IMR-90 (cell line): ENCODE data around the gene PPM1K.

Experiments used
- CEBPB ChIP-seq: IDR thresholded peaks from 2 replicates; pipeline ENCODE4 v1.6.1; 2012; ENCODE audit warnings: low read depth, low read length, improper control_type of control experiment
- CHD1 ChIP-seq: IDR thresholded peaks from 2 replicates; pipeline ENCODE4 v1.6.1; 2012; ENCODE audit warnings: low read depth, low read length, improper control_type of control experiment
- ELK1 ChIP-seq: fragments of 150-350 bp; IDR thresholded peaks from 2 replicates; pipeline ENCODE4 v1.6.1; 2016; ENCODE audit warnings: low read depth, mild to moderate bottlenecking, low read length, moderate library complexity, borderline replicate concordance
- MAZ ChIP-seq: IDR thresholded peaks from 2 replicates; pipeline ENCODE4 v1.6.1; 2012; ENCODE audit warnings: low read depth, mild to moderate bottlenecking, low read length, improper control_type of control experiment, moderate library complexity, borderline replicate concordance
- MXI1 ChIP-seq: IDR thresholded peaks from 2 replicates; pipeline ENCODE4 v1.6.1; 2012; ENCODE audit warnings: low read depth, mild to moderate bottlenecking, low read length, moderate library complexity, borderline replicate concordance
- NFE2L2 ChIP-seq: fragments of 150-350 bp; IDR thresholded peaks from 2 replicates; pipeline ENCODE4 v1.6.1; 2016; ENCODE audit warnings: low read depth, mild to moderate bottlenecking, low read length
- POLR2A ChIP-seq: IDR thresholded peaks from 2 replicates; pipeline ENCODE4 v1.6.1; 2012; ENCODE audit warnings: mild to moderate bottlenecking, low read depth, low read length
- RAD21 ChIP-seq: IDR thresholded peaks from 2 replicates; pipeline ENCODE4 v1.6.1; 2012; ENCODE audit warnings: low read length, improper control_type of control experiment
- RFX5 ChIP-seq: IDR thresholded peaks from 2 replicates; pipeline ENCODE4 v1.8.0; 2012; ENCODE audit warnings: low read depth, mild to moderate bottlenecking, low read length, moderate library complexity
- SMC3 ChIP-seq: fragments of 150-350 bp; IDR thresholded peaks from 2 replicates; pipeline ENCODE4 v1.6.1; 2016; ENCODE audit warnings: low read depth, mild to moderate bottlenecking, antibody characterized with exemption, low read length, moderate library complexity
- USF2 ChIP-seq: fragments of 150-350 bp; IDR thresholded peaks from 2 replicates; pipeline ENCODE4 v1.6.1; 2017; ENCODE audit warnings: mild to moderate bottlenecking, antibody characterized with exemption, low read length, low read depth
- TF ChIP-seq, protein P1 (sequence below): conservative IDR thresholded peaks from 2 replicates; pipeline ENCODE4 v1.5.1; 2012; ENCODE audit warnings: mild to moderate bottlenecking, low read depth, low read length, improper control_type of control experiment

DNA sequence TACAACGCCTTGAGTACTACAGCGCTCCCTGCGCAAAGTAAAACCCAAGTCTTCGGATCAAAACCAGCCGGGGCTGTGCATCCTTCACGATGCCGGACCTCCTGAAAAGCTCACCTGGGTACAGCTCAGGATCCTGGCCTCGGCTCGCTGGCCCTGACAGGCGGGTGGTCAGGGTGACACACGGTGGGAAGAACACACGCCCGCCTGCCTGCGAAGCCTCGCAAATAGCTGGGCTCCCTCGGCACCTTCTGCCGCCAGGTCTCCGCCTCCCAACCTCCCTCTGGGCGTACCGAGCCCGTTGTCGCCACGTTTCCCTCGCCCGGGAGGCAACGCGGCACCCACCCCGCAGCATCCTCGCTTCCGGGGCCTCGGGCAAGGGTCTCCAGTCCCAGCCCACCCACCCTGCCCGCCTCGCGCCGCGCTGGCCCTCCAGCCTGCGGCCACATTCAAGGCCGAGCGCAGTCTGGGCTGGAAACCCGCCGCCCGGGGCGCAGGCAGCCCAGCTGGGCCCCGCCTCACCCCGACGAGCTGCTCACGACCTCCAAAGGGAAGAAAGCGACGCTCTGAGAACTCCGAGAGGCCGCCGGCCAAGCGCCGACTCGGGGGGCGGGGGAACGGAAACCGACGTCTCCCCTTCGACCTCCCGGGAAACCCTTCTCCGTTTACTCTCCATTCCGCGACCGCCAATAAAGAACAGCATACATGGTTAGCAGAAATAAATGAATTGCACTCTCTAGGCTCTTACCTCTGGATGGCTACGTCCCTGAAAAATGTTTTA is 511 bp downstream of the PPM1K start:
- TF ChIP-seq, protein P1, sequence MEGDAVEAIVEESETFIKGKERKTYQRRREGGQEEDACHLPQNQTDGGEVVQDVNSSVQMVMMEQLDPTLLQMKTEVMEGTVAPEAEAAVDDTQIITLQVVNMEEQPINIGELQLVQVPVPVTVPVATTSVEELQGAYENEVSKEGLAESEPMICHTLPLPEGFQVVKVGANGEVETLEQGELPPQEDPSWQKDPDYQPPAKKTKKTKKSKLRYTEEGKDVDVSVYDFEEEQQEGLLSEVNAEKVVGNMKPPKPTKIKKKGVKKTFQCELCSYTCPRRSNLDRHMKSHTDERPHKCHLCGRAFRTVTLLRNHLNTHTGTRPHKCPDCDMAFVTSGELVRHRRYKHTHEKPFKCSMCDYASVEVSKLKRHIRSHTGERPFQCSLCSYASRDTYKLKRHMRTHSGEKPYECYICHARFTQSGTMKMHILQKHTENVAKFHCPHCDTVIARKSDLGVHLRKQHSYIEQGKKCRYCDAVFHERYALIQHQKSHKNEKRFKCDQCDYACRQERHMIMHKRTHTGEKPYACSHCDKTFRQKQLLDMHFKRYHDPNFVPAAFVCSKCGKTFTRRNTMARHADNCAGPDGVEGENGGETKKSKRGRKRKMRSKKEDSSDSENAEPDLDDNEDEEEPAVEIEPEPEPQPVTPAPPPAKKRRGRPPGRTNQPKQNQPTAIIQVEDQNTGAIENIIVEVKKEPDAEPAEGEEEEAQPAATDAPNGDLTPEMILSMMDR, result no peak
- TF ChIP-seq RAD21 (no peak), SMC3 (no peak), NFE2L2 (no peak), MXI1 (no peak), POLR2A (no peak; the same call in 1 of the 2 replicates), RFX5 (no peak), ELK1 (no peak), CHD1 (no peak), CEBPB (no peak), MAZ (no peak; the same call in 1 of the 2 replicates), USF2 (no peak)
